HCT116 (cell line): Measurements from ENCODE around the gene KCNN3. TPM values are rescaled to one million over a fixed set of nuclear protein-coding genes. Genes with fewer than 3 reads are reported as not detected.

Experiments used
- ATAC-seq: fragments of 200-7000 bp; cut with Tn5 transposase; 2 replicates; pipeline ENCODE4 v1.9.1; 2020; ENCODE audit warnings: mild to moderate bottlenecking, moderate library complexity
- BruUV-seq: library from RNA; stranded (reverse); fragments of 400-500 nt; replicated peaks from 2 replicates; lab custom pipeline; 2021; lab: Mats Ljungman, UMichigan
- CTCF ChIA-PET: fragments of 300-600 bp; sonication (Branson Sonifier 250); formaldehyde crosslinking; loops from one replicate; lab custom pipeline; 2021; ENCODE audit warnings: antibody characterized with exemption; lab: Charles Lee
- POLR2A ChIA-PET: fragments of 300-600, 350-600 bp; sonication (Branson Sonifier 250); formaldehyde crosslinking; loops from one replicate; lab custom pipeline; 2021; ENCODE audit warnings: antibody characterized with exemption; lab: Charles Lee
- RAD21 ChIA-PET, 2 experiments: fragments of 300-600 bp; sonication (Branson Sonifier 250); formaldehyde crosslinking; loops; one replicate each; lab custom pipeline; 2023; ENCODE audit warnings: low total read pairs in 2 of 2; ENCODE audit not compliant: uncharacterized antibody in 2 of 2, unreplicated experiment in 2 of 2, low non-redundant PET in 1 of 2; lab: Charles Lee
- DNase-seq: peaks from one replicate; pipeline ENCODE4 v3.0.0-alpha.2; 2010; ENCODE audit warnings: low read depth, low spot score
- H2AFZ ChIP-seq: fragments of 200-600 bp; shearing (Covaris generic), sonication (generic); 2 replicates; pipeline ENCODE4 v1.6.1; 2017; ENCODE audit warnings: low read depth, mixed run types, mixed read lengths, antibody characterized with exemption, low read length; ENCODE audit not compliant: poor library complexity, severe bottlenecking
- H3K27ac ChIP-seq: 2 replicates; pipeline ENCODE4 v1.5.1; 2012; ENCODE audit warnings: low read depth, low read length
- H3K27me3 ChIP-seq: fragments of 200-600 bp; sonication (generic); 2 replicates; pipeline ENCODE4 v1.6.1; 2016; ENCODE audit warnings: mixed run types, low read length, mixed read lengths; ENCODE audit not compliant: insufficient read depth
- H3K36me3 ChIP-seq, 2 experiments: fragments of 200-500 bp in 1 of 2; fragments of 200-600 bp in 1 of 2; sonication (Bioruptor generic) in 1 of 2; sonication (generic) in 1 of 2; 2 replicates each; pipeline versions ENCODE4 v1.5.1 to v1.6.1; 2014 to 2016; ENCODE audit warnings: low read length in 2 of 2, inconsistent platforms in 1 of 2, mixed read lengths in 1 of 2, mixed run types in 1 of 2; ENCODE audit not compliant: insufficient read depth in 2 of 2, control insufficient read depth in 1 of 2
- H3K4me1 ChIP-seq, 2 experiments: fragments of 200-600 bp in 1 of 2; sonication (generic) in 1 of 2; 2 replicates each; pipeline versions ENCODE4 v1.5.1 to v1.6.1; 2012 to 2017; ENCODE audit warnings: low read length in 2 of 2, inconsistent platforms in 1 of 2, mild to moderate bottlenecking in 1 of 2, mixed read lengths in 1 of 2, mixed run types in 1 of 2, moderate library complexity in 1 of 2; ENCODE audit not compliant: insufficient read depth in 2 of 2, control insufficient read depth in 1 of 2
- H3K4me2 ChIP-seq: fragments of 200-600 bp; sonication (generic); 2 replicates; pipeline ENCODE4 v1.6.1; 2017; ENCODE audit warnings: mixed run types, low read length, mixed read lengths
- H3K4me3 ChIP-seq, 2 experiments: fragments of 200-600 bp in 1 of 2; sonication (generic) in 1 of 2; replicated peaks in 1 of 2; 2 replicates each; pipeline ENCODE4 v1.5.1; 2011 to 2016; ENCODE audit warnings: low read length in 2 of 2, control low read depth in 1 of 2, low read depth in 1 of 2, mild to moderate bottlenecking in 1 of 2, mixed read lengths in 1 of 2, mixed run types in 1 of 2
- H3K79me2 ChIP-seq: fragments of 200-600 bp; sonication (generic); 2 replicates; pipeline ENCODE4 v1.6.1; 2017; ENCODE audit warnings: mild to moderate bottlenecking, mixed run types, low read length, moderate library complexity, mixed read lengths; ENCODE audit not compliant: insufficient read depth
- H3K9ac ChIP-seq: fragments of 200-600 bp; sonication (generic); 2 replicates; pipeline ENCODE4 v1.6.1; 2016; ENCODE audit warnings: low read length, mixed read lengths
- H3K9me2 ChIP-seq: fragments of 200-600 bp; sonication (generic), shearing (Covaris generic); 2 replicates; pipeline ENCODE4 v1.6.1; 2017; ENCODE audit warnings: mixed run types, mild to moderate bottlenecking, moderate library complexity; ENCODE audit not compliant: insufficient read depth
- H3K9me3 ChIP-seq, 2 experiments: fragments of 200-500 bp in 1 of 2; fragments of 200-600 bp in 1 of 2; sonication (Bioruptor generic) in 1 of 2; sonication (generic) in 1 of 2; 2 replicates each; pipeline ENCODE4 v1.6.1; 2014 to 2017; ENCODE audit warnings: low read length in 2 of 2, mixed read lengths in 2 of 2, inconsistent platforms in 1 of 2, low read depth in 1 of 2, mild to moderate bottlenecking in 1 of 2, mixed run types in 1 of 2, moderate library complexity in 1 of 2; ENCODE audit not compliant: control insufficient read depth in 1 of 2, insufficient read depth in 1 of 2
- H4K20me1 ChIP-seq: fragments of 200-600 bp; sonication (generic), shearing (Covaris generic); 2 replicates; pipeline ENCODE4 v1.6.1; 2017; ENCODE audit warnings: mixed run types, mild to moderate bottlenecking, moderate library complexity; ENCODE audit not compliant: insufficient read depth
- CEBPB ChIP-seq: IDR thresholded peaks from 2 replicates; pipeline ENCODE4 v1.6.1; 2012; ENCODE audit warnings: low read depth
- EGR1 ChIP-seq: IDR thresholded peaks from 2 replicates; pipeline ENCODE4 v1.6.1; 2012; ENCODE audit warnings: low read depth
- EZH2phosphoT487 ChIP-seq: fragments of 200-600 bp; IDR thresholded peaks from 2 replicates; pipeline ENCODE4 v1.6.1; 2018; ENCODE audit warnings: antibody characterized with exemption, borderline replicate concordance
- FOSL1 ChIP-seq: IDR thresholded peaks from 2 replicates; pipeline ENCODE4 v1.6.1; 2012; ENCODE audit warnings: low read depth
- POLR2A ChIP-seq: IDR thresholded peaks from 2 replicates; pipeline ENCODE4 v1.7.0; 2011; ENCODE audit warnings: borderline replicate concordance; ENCODE audit not compliant: insufficient read depth, insufficient read length; ENCODE audit errors: extremely low read depth
- RAD21 ChIP-seq: IDR thresholded peaks from 2 replicates; pipeline ENCODE4 v1.6.1; 2012; ENCODE audit warnings: low read depth, mild to moderate bottlenecking
- SIN3A ChIP-seq: IDR thresholded peaks from 2 replicates; pipeline ENCODE4 v1.6.1; 2012; ENCODE audit warnings: low read depth
- SRF ChIP-seq: IDR thresholded peaks from 2 replicates; pipeline ENCODE4 v1.6.1; 2012; ENCODE audit warnings: low read depth
- YY1 ChIP-seq: IDR thresholded peaks from 2 replicates; pipeline ENCODE4 v1.6.1; 2011; ENCODE audit warnings: low read length, low read depth, moderate library complexity, mild to moderate bottlenecking; ENCODE audit not compliant: insufficient replicate concordance; ENCODE audit errors: extremely low read depth
- ZBTB33 ChIP-seq: IDR thresholded peaks from 2 replicates; pipeline ENCODE4 v1.6.1; 2011; ENCODE audit warnings: mild to moderate bottlenecking, low read length, moderate library complexity; ENCODE audit not compliant: insufficient replicate concordance; ENCODE audit errors: extremely low read depth
- ZNF274 ChIP-seq: fragments of 200-500 bp; sonication (Bioruptor generic); IDR thresholded peaks from 2 replicates; pipeline ENCODE4 v1.6.1; 2014; ENCODE audit warnings: mild to moderate bottlenecking, low read depth, low read length, inconsistent platforms
- intact Hi-C: fragments of 100-400 bp; cut with micrococcal nuclease; formaldehyde crosslinking; loops from 2 replicates; pipeline ENCODE4 v1.10.0; 2022
- total RNA-seq: library from RNA; stranded (reverse); gene quantifications from one replicate; pipeline ENCODE4 v1.2.1, GENCODE V29; 2021; ENCODE audit not compliant: unreplicated experiment
- TF ChIP-seq, protein P1 (sequence below): IDR thresholded peaks from 2 replicates; pipeline ENCODE4 v1.6.1; 2012; ENCODE audit warnings: low read depth
- TF ChIP-seq, protein P2 (sequence below): IDR thresholded peaks from 2 replicates; pipeline ENCODE4 v1.6.1; 2012

Gene KCNN3
- total RNA-seq, 1 experiment from 2014 or later = 1.1 TPM

GRCh38 chr1:154698320-154699096 lies 171.6 kb downstream of the KCNN3 start:
- POLR2A ChIA-PET = no interaction called here
- CTCF ChIA-PET = interaction anchor here (1.1 to 1.5 kb wide), 2 partner anchors 28 to 180 kb away, joined by 3 to 5 read pairs; no protein-coding TSS in a partner anchor
- RAD21 ChIA-PET = no interaction called here
- H3K27me3 ChIP-seq = no peaks in the 10 kb centered on the region
- H3K4me1 ChIP-seq = peaks cover 9 to 23% of the 10 kb centered on the region in 2 experiments
- no peaks in the 10 kb centered on the region for H3K36me3 ChIP-seq
- no peak overlapping the region for H3K9ac ChIP-seq
- no peaks in the 10 kb centered on the region for H3K79me2 ChIP-seq
- H3K9me3 ChIP-seq = no peaks in the 10 kb centered on the region
- no peak overlapping the region for H3K4me3 ChIP-seq
- H2AFZ ChIP-seq = peak overlapping the region; percentile 89
- intact Hi-C loops = no loop called here
- BruUV-seq = no TSS peak
- no peak for DNase-seq
- H4K20me1 ChIP-seq = no peaks in the 10 kb centered on the region
- TF ChIP-seq FOSL1 (peak; percentile 15; the same call in 1 of the 2 replicates), ZNF274 (no peak)
- ATAC-seq = peak; percentile 65
- H3K9me2 ChIP-seq = no peaks in the 10 kb centered on the region
- peak overlapping the region; percentile 42 for H3K4me2 ChIP-seq
- no peak overlapping the region for H3K27ac ChIP-seq

- Histone ChIP-seq H3K36me3 (no peaks in the 10 kb centered on the region), H3K27ac (no peak overlapping the region), H3K79me2 (no peaks in the 10 kb centered on the region), H3K9ac (0 out of 2 replicates have a peak overlapping the region, but pooled peaks have one; percentile 0), H3K9me3 (no peaks in the 10 kb centered on the region), H3K4me1 (peaks cover 9 to 23% of the 10 kb centered on the region in 2 experiments), H2AFZ (peak overlapping the region; percentile 1), H3K27me3 (no peaks in the 10 kb centered on the region), H3K4me2 (peak overlapping the region; percentile 42), H3K4me3 (no peak overlapping the region), H3K9me2 (no peaks in the 10 kb centered on the region), H4K20me1 (no peaks in the 10 kb centered on the region)
- ChIA-PET RAD21 (no interaction called here), POLR2A (no interaction called here), CTCF (interaction anchor here (1.1 to 1.5 kb wide), 2 partner anchors 28 to 180 kb away, joined by 3 to 5 read pairs; no protein-coding TSS in a partner anchor)
- intact Hi-C loops = no loop called here
- DNase-seq = peak; percentile 60
- BruUV-seq = no TSS peak
- ATAC-seq = peak; percentile 59
- TF ChIP-seq CEBPB (peak; percentile 62), SIN3A (0 out of 2 replicates have a peak, but pooled peaks have one; percentile 12), EGR1 (peak; percentile 42; the same call in 1 of the 2 replicates), RAD21 (no peak), ZBTB33 (no peak), SRF (no peak), EZH2phosphoT487 (no peak), YY1 (no peak), POLR2A (no peak)
- TF ChIP-seq, protein P1, sequence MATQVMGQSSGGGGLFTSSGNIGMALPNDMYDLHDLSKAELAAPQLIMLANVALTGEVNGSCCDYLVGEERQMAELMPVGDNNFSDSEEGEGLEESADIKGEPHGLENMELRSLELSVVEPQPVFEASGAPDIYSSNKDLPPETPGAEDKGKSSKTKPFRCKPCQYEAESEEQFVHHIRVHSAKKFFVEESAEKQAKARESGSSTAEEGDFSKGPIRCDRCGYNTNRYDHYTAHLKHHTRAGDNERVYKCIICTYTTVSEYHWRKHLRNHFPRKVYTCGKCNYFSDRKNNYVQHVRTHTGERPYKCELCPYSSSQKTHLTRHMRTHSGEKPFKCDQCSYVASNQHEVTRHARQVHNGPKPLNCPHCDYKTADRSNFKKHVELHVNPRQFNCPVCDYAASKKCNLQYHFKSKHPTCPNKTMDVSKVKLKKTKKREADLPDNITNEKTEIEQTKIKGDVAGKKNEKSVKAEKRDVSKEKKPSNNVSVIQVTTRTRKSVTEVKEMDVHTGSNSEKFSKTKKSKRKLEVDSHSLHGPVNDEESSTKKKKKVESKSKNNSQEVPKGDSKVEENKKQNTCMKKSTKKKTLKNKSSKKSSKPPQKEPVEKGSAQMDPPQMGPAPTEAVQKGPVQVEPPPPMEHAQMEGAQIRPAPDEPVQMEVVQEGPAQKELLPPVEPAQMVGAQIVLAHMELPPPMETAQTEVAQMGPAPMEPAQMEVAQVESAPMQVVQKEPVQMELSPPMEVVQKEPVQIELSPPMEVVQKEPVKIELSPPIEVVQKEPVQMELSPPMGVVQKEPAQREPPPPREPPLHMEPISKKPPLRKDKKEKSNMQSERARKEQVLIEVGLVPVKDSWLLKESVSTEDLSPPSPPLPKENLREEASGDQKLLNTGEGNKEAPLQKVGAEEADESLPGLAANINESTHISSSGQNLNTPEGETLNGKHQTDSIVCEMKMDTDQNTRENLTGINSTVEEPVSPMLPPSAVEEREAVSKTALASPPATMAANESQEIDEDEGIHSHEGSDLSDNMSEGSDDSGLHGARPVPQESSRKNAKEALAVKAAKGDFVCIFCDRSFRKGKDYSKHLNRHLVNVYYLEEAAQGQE = no peak
- TF ChIP-seq, protein P2, sequence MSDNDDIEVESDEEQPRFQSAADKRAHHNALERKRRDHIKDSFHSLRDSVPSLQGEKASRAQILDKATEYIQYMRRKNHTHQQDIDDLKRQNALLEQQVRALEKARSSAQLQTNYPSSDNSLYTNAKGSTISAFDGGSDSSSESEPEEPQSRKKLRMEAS = no peak
Measured at GRCh38 chr1:154697710-154698109, 172.4 kb downstream of the KCNN3 start.
